K562 (cell line): Measurements from ENCODE around the gene ZNF180. TPM values are rescaled to one million over a fixed set of nuclear protein-coding genes. Genes with fewer than 3 reads are reported as not detected.

Experiments used
- CAMTA2 ChIP-seq: fragments of 250-450 bp; sonication (Bioruptor Pico); conservative IDR thresholded peaks from 2 replicates; pipeline ENCODE4 v1.5.1; 2022
- HNRNPK ChIP-seq: fragments of 200-400 bp; formaldehyde crosslinking; IDR thresholded peaks from one replicate; pipeline ENCODE4 v1.6.1; 2018; ENCODE audit warnings: mild to moderate bottlenecking, low read depth, low read length; ENCODE audit not compliant: poor library complexity, severe bottlenecking
- KDM1A ChIP-seq, 2 experiments: fragments of 450-650 bp; IDR thresholded peaks; 2 replicates each; pipeline ENCODE4 v1.6.1; 2016; ENCODE audit warnings: mild to moderate bottlenecking in 2 of 2
- MEF2D ChIP-seq: conservative IDR thresholded peaks from 2 replicates; pipeline ENCODE4 v1.6.1; 2016; ENCODE audit warnings: low read depth, missing genetic modification characterization, missing compliant biosample characterization
- PCBP1 ChIP-seq: fragments of 200-400 bp; formaldehyde crosslinking; IDR thresholded peaks from 2 replicates; pipeline ENCODE4 v1.6.1; 2018; ENCODE audit warnings: mild to moderate bottlenecking, low read depth, low read length; ENCODE audit not compliant: poor library complexity, severe bottlenecking
- POLR2AphosphoS5 ChIP-seq: IDR thresholded peaks from 2 replicates; pipeline ENCODE4 v1.6.1; 2011; ENCODE audit warnings: mild to moderate bottlenecking, low read depth, low read length, moderate library complexity; ENCODE audit not compliant: control insufficient read depth, insufficient read depth
- RBM22 ChIP-seq: fragments of 200-400 bp; formaldehyde crosslinking; IDR thresholded peaks from 2 replicates; pipeline ENCODE4 v1.6.1; 2018; ENCODE audit warnings: low read length, low read depth; ENCODE audit not compliant: poor library complexity, severe bottlenecking
- ZKSCAN8 ChIP-seq: fragments of 200-800 bp; sonication (Bioruptor generic); IDR thresholded peaks from 2 replicates; pipeline ENCODE4 v1.6.1; 2016; ENCODE audit warnings: missing genetic modification characterization, missing compliant biosample characterization
- ZNF24 ChIP-seq: fragments of 450-650 bp; IDR thresholded peaks from 2 replicates; pipeline ENCODE4 v1.6.1; 2016
- polyA plus RNA-seq, 8 experiments: library from polyadenylated mRNA; depleted of rRNA in 4 of 8; stranded (reverse) in 5 of 8; unstranded in 3 of 8; fragments of >200 nt; fragmentation: Nextera tagmentation in 2 of 8; fragmentation: Illumina TruSeq in 1 of 8; extraction: Ambion mirVana in 2 of 8; extraction: Trizol in 1 of 8; gene quantifications; 2 replicates each; pipeline versions ENCODE4 v1.2.1 to v1.2.3, GENCODE V29; 2011 to 2014; ENCODE audit warnings: inconsistent platforms in 1 of 8, missing spikeins in 1 of 8
- total RNA-seq, 7 experiments: library from RNA; depleted of rRNA in 6 of 7; stranded (reverse); fragments of >200 nt in 6 of 7; fragmentation: Illumina TruSeq in 2 of 7; extraction: Trizol in 2 of 7; gene quantifications; 2 replicates each; pipeline versions ENCODE4 v1.2.1 to v1.2.3, GENCODE V29; 2011 to 2021; ENCODE audit warnings: low replicate concordance in 1 of 7
- TF ChIP-seq, protein P1 (sequence below): sonication (generic); formaldehyde crosslinking; IDR thresholded peaks from 2 replicates; pipeline ENCODE4 v1.8.1; 2023; ENCODE audit warnings: mild to moderate bottlenecking, missing genetic modification reagents, moderate library complexity
- TF ChIP-seq, protein P2 (sequence below): fragments of 450-650 bp; IDR thresholded peaks from 2 replicates; pipeline ENCODE4 v1.6.1; 2018; ENCODE audit not compliant: partially characterized antibody
- TF ChIP-seq, protein P3 (sequence below): IDR thresholded peaks from 2 replicates; pipeline ENCODE4 v1.6.1; 2011; ENCODE audit warnings: borderline replicate concordance, low read depth, mild to moderate bottlenecking, moderate library complexity, low read length; ENCODE audit not compliant: insufficient read depth, poor library complexity, severe bottlenecking
- TF ChIP-seq, protein P4 (sequence below): fragments of 450-650 bp; formaldehyde crosslinking; IDR thresholded peaks from 2 replicates; pipeline ENCODE4 v1.4.0; 2022; ENCODE audit warnings: mild to moderate bottlenecking, moderate library complexity
- TF ChIP-seq, protein P5 (sequence below): fragments of 200-800 bp; sonication (Bioruptor generic); IDR thresholded peaks from 2 replicates; pipeline ENCODE4 v1.6.1; 2017; ENCODE audit warnings: missing genetic modification characterization, missing compliant biosample characterization
- TF ChIP-seq, protein P6 (sequence below): sonication (generic); formaldehyde crosslinking; IDR thresholded peaks from 2 replicates; pipeline ENCODE4 v1.8.0; 2022; ENCODE audit warnings: missing genetic modification reagents, mild to moderate bottlenecking, moderate library complexity, borderline replicate concordance

ZNF180 gene
- total and polyA plus RNA-seq, 9 of the 15 experiments (the other 6 are each of a cell fraction or from before 2014, with no cell fraction given), result 1.8 to 8.7 (median 5.9) TPM

DNA sequence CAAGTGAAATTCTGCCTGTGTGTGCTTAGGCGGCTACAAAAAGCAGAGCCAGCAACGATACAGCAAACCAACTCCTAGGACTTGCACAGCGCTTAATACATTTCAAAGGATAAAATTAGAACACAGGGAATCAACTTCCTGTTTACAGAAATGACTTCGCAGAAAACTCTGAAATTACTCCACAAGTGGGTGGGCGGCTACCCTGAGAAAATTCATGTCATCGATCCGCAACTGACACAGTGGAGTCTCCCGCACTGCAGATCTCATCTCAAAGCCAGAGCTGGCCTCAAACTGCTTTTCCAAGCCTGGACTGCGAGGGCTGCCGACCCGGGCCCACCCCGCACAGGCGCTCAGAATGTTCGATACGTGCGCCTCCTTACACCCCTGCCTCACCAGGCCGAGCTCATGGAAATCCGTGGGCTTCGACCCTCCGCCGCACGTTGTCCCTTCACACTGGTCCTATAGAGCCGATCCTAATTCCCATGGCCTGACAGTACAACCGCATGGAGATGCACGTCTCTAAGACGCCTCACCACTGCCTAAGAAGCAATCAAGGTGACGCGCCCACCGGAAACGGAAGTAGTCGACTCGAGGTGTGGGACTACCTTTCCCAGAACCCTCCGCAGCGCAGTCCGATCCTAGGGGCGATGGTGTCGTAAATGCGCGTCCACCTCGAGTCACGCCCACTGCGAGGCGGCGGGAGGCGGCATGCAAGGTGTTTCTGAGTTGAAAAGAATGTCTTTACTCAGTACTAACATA, 52.2 kb downstream of the ZNF180 start, which contains the start of gene ZNF229 (continued):
- TF ChIP-seq, protein P1, sequence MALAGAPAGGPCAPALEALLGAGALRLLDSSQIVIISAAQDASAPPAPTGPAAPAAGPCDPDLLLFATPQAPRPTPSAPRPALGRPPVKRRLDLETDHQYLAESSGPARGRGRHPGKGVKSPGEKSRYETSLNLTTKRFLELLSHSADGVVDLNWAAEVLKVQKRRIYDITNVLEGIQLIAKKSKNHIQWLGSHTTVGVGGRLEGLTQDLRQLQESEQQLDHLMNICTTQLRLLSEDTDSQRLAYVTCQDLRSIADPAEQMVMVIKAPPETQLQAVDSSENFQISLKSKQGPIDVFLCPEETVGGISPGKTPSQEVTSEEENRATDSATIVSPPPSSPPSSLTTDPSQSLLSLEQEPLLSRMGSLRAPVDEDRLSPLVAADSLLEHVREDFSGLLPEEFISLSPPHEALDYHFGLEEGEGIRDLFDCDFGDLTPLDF, result no peak
- TF ChIP-seq, protein P2, sequence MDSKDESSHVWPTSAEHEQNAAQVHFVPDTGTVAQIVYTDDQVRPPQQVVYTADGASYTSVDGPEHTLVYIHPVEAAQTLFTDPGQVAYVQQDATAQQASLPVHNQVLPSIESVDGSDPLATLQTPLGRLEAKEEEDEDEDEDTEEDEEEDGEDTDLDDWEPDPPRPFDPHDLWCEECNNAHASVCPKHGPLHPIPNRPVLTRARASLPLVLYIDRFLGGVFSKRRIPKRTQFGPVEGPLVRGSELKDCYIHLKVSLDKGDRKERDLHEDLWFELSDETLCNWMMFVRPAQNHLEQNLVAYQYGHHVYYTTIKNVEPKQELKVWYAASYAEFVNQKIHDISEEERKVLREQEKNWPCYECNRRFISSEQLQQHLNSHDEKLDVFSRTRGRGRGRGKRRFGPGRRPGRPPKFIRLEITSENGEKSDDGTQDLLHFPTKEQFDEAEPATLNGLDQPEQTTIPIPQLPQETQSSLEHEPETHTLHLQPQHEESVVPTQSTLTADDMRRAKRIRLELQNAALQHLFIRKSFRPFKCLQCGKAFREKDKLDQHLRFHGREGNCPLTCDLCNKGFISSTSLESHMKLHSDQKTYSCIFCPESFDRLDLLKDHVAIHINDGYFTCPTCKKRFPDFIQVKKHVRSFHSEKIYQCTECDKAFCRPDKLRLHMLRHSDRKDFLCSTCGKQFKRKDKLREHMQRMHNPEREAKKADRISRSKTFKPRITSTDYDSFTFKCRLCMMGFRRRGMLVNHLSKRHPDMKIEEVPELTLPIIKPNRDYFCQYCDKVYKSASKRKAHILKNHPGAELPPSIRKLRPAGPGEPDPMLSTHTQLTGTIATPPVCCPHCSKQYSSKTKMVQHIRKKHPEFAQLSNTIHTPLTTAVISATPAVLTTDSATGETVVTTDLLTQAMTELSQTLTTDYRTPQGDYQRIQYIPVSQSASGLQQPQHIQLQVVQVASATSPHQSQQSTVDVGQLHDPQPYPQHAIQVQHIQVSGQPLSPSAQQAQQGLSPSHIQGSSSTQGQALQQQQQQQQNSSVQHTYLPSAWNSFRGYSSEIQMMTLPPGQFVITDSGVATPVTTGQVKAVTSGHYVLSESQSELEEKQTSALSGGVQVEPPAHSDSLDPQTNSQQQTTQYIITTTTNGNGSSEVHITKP, result no peak
- TF ChIP-seq, protein P3, sequence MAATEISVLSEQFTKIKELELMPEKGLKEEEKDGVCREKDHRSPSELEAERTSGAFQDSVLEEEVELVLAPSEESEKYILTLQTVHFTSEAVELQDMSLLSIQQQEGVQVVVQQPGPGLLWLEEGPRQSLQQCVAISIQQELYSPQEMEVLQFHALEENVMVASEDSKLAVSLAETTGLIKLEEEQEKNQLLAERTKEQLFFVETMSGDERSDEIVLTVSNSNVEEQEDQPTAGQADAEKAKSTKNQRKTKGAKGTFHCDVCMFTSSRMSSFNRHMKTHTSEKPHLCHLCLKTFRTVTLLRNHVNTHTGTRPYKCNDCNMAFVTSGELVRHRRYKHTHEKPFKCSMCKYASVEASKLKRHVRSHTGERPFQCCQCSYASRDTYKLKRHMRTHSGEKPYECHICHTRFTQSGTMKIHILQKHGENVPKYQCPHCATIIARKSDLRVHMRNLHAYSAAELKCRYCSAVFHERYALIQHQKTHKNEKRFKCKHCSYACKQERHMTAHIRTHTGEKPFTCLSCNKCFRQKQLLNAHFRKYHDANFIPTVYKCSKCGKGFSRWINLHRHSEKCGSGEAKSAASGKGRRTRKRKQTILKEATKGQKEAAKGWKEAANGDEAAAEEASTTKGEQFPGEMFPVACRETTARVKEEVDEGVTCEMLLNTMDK, result no peak
- no peak for TF ChIP-seq POLR2AphosphoS5
- TF ChIP-seq, protein P4, sequence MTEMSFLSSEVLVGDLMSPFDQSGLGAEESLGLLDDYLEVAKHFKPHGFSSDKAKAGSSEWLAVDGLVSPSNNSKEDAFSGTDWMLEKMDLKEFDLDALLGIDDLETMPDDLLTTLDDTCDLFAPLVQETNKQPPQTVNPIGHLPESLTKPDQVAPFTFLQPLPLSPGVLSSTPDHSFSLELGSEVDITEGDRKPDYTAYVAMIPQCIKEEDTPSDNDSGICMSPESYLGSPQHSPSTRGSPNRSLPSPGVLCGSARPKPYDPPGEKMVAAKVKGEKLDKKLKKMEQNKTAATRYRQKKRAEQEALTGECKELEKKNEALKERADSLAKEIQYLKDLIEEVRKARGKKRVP, result no peak
- TF ChIP-seq, protein P5, sequence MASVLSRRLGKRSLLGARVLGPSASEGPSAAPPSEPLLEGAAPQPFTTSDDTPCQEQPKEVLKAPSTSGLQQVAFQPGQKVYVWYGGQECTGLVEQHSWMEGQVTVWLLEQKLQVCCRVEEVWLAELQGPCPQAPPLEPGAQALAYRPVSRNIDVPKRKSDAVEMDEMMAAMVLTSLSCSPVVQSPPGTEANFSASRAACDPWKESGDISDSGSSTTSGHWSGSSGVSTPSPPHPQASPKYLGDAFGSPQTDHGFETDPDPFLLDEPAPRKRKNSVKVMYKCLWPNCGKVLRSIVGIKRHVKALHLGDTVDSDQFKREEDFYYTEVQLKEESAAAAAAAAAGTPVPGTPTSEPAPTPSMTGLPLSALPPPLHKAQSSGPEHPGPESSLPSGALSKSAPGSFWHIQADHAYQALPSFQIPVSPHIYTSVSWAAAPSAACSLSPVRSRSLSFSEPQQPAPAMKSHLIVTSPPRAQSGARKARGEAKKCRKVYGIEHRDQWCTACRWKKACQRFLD (CRISPR knock-in tag), result no peak
- no peak for TF ChIP-seq ZNF24
- no peak for TF ChIP-seq RBM22
- TF ChIP-seq MEF2D (tag), result no peak
- TF ChIP-seq KDM1A (IDR thresholded peaks at IDR 0.05), result no peak
- TF ChIP-seq, protein P6, sequence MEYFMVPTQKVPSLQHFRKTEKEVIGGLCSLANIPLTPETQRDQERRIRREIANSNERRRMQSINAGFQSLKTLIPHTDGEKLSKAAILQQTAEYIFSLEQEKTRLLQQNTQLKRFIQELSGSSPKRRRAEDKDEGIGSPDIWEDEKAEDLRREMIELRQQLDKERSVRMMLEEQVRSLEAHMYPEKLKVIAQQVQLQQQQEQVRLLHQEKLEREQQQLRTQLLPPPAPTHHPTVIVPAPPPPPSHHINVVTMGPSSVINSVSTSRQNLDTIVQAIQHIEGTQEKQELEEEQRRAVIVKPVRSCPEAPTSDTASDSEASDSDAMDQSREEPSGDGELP (CRISPR knock-in tag), result peak; percentile 25; the same call in 1 of the 2 replicates
- TF ChIP-seq PCBP1, result no peak
- no peak for TF ChIP-seq CAMTA2
- TF ChIP-seq HNRNPK, result no peak
- no peak for TF ChIP-seq ZKSCAN8 (CRISPR knock-in tag)
